ENCODE results near the gene RPL32. TPM values are rescaled to one million over a fixed set of nuclear protein-coding genes. Genes with fewer than 3 reads are reported as not detected.

RPL32 gene
- polyA plus RNA-seq, 1 donor from 2014 or later: 1,160 TPM

DNA sequence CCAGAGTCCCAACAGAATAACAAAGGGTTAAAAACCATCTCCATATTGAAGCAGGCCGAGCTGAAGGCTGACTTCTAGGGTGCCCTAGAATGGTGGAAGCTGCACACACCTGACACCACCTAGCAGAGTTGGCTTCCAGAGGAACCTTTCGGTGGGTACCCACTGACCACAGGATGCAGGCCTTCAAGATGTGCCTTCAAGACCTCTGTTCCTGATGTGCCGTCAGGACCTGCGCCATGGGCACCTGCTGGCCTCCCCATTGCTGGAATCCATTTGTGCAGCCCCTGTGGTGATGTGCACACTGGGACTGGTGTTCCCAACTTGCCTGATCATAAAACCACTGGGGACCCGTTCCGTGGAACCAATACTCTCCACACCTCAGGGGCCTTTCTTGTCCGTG, 35.7 kb upstream of the RPL32 start:
- Histone ChIP-seq H3K9ac (ENCODE audit: low read length) (no peak overlapping the region), H3F3A (ENCODE audit: insufficient read depth, low read length, poor library complexity, severe bottlenecking) (no peaks in the 10 kb centered on the region), H3K9me3 (ENCODE audit: low read length) (no peaks in the 10 kb centered on the region), H4K20me1 (ENCODE audit: insufficient read depth) (no peaks in the 10 kb centered on the region), H3K79me2 (replicated peaks; ENCODE audit: insufficient read depth, low read length) (no peaks in the 10 kb centered on the region), H3K4me3 (ENCODE audit: low read length) (no peak overlapping the region), H3K4me2 (ENCODE audit: low read length) (no peak overlapping the region), H2AFZ (ENCODE audit: low read depth, low read length) (no peak overlapping the region), H3K27me3 (ENCODE audit: insufficient read depth, low read depth, low read length) (no peaks in the 10 kb centered on the region), H3K27ac (ENCODE audit: low read length) (no peak overlapping the region), H3K9me2 (ENCODE audit: insufficient read depth, low read length) (no peaks in the 10 kb centered on the region), H3K36me3 (ENCODE audit: insufficient read depth, low read length) (no peaks in the 10 kb centered on the region)
- TF ChIP-seq, protein P1, sequence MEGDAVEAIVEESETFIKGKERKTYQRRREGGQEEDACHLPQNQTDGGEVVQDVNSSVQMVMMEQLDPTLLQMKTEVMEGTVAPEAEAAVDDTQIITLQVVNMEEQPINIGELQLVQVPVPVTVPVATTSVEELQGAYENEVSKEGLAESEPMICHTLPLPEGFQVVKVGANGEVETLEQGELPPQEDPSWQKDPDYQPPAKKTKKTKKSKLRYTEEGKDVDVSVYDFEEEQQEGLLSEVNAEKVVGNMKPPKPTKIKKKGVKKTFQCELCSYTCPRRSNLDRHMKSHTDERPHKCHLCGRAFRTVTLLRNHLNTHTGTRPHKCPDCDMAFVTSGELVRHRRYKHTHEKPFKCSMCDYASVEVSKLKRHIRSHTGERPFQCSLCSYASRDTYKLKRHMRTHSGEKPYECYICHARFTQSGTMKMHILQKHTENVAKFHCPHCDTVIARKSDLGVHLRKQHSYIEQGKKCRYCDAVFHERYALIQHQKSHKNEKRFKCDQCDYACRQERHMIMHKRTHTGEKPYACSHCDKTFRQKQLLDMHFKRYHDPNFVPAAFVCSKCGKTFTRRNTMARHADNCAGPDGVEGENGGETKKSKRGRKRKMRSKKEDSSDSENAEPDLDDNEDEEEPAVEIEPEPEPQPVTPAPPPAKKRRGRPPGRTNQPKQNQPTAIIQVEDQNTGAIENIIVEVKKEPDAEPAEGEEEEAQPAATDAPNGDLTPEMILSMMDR (IDR thresholded peaks at IDR 0.05; ENCODE audit: poor library complexity, severe bottlenecking): no peak
- TF ChIP-seq SMC3 (conservative IDR thresholded peaks at IDR 0.05; ENCODE audit: poor library complexity): no peak
- TF ChIP-seq TAF1 (IDR thresholded peaks at IDR 0.05; ENCODE audit: low read depth): no peak
- no peak for TF ChIP-seq MXI1 (conservative IDR thresholded peaks at IDR 0.05; ENCODE audit: poor library complexity, severe bottlenecking)
- TF ChIP-seq EP300 (conservative IDR thresholded peaks at IDR 0.05; ENCODE audit: poor library complexity, severe bottlenecking): no peak
- TF ChIP-seq, protein P2, sequence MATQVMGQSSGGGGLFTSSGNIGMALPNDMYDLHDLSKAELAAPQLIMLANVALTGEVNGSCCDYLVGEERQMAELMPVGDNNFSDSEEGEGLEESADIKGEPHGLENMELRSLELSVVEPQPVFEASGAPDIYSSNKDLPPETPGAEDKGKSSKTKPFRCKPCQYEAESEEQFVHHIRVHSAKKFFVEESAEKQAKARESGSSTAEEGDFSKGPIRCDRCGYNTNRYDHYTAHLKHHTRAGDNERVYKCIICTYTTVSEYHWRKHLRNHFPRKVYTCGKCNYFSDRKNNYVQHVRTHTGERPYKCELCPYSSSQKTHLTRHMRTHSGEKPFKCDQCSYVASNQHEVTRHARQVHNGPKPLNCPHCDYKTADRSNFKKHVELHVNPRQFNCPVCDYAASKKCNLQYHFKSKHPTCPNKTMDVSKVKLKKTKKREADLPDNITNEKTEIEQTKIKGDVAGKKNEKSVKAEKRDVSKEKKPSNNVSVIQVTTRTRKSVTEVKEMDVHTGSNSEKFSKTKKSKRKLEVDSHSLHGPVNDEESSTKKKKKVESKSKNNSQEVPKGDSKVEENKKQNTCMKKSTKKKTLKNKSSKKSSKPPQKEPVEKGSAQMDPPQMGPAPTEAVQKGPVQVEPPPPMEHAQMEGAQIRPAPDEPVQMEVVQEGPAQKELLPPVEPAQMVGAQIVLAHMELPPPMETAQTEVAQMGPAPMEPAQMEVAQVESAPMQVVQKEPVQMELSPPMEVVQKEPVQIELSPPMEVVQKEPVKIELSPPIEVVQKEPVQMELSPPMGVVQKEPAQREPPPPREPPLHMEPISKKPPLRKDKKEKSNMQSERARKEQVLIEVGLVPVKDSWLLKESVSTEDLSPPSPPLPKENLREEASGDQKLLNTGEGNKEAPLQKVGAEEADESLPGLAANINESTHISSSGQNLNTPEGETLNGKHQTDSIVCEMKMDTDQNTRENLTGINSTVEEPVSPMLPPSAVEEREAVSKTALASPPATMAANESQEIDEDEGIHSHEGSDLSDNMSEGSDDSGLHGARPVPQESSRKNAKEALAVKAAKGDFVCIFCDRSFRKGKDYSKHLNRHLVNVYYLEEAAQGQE (IDR thresholded peaks at IDR 0.05; ENCODE audit: borderline replicate concordance): no peak
- no peak for TF ChIP-seq EZH2 (IDR thresholded peaks at IDR 0.05; ENCODE audit: borderline replicate concordance, insufficient read depth, low read length, poor library complexity, severe bottlenecking)
- TF ChIP-seq POLR2AphosphoS5 (IDR thresholded peaks at IDR 0.05): no peak
- no peak for TF ChIP-seq RAD21 (conservative IDR thresholded peaks at IDR 0.05)

GRCh38 chr3:12875857-12876836, 34.8 kb upstream of the RPL32 start:
- Histone ChIP-seq H3K4me3 (ENCODE audit: low read length) (no peak overlapping the region), H4K20me1 (ENCODE audit: insufficient read depth) (no peaks in the 10 kb centered on the region), H2AFZ (ENCODE audit: low read depth, low read length) (no peak overlapping the region), H3K27ac (ENCODE audit: low read length) (no peak overlapping the region), H3K9ac (ENCODE audit: low read length) (no peak overlapping the region), H3K79me2 (replicated peaks; ENCODE audit: insufficient read depth, low read length) (no peaks in the 10 kb centered on the region), H3F3A (ENCODE audit: insufficient read depth, low read length, poor library complexity, severe bottlenecking) (no peaks in the 10 kb centered on the region), H3K9me2 (ENCODE audit: insufficient read depth, low read length) (no peaks in the 10 kb centered on the region), H3K9me3 (ENCODE audit: low read length) (no peaks in the 10 kb centered on the region), H3K36me3 (ENCODE audit: insufficient read depth, low read length) (no peaks in the 10 kb centered on the region), H3K27me3 (ENCODE audit: insufficient read depth, low read depth, low read length) (no peaks in the 10 kb centered on the region), H3K4me2 (ENCODE audit: low read length) (no peak overlapping the region)
- TF ChIP-seq, protein P1 (IDR thresholded peaks at IDR 0.05; ENCODE audit: poor library complexity, severe bottlenecking): no peak
- no peak for TF ChIP-seq SMC3 (conservative IDR thresholded peaks at IDR 0.05; ENCODE audit: poor library complexity)
- TF ChIP-seq, protein P2 (IDR thresholded peaks at IDR 0.05; ENCODE audit: borderline replicate concordance): no peak
- no peak for TF ChIP-seq MXI1 (conservative IDR thresholded peaks at IDR 0.05; ENCODE audit: poor library complexity, severe bottlenecking)
- no peak for TF ChIP-seq EP300 (conservative IDR thresholded peaks at IDR 0.05; ENCODE audit: poor library complexity, severe bottlenecking)
- no peak for TF ChIP-seq RAD21 (conservative IDR thresholded peaks at IDR 0.05)
- no peak for TF ChIP-seq POLR2AphosphoS5 (IDR thresholded peaks at IDR 0.05)
- TF ChIP-seq TAF1 (IDR thresholded peaks at IDR 0.05; ENCODE audit: low read depth): no peak
- no peak for TF ChIP-seq EZH2 (IDR thresholded peaks at IDR 0.05; ENCODE audit: borderline replicate concordance, insufficient read depth, low read length, poor library complexity, severe bottlenecking)
